Osteoblast (primary cell): ENCODE measurements around the gene DNAJC27. TPM values are rescaled to one million over a fixed set of nuclear protein-coding genes. Genes with fewer than 3 reads are reported as not detected.

ENCODE experiments used
- DNase-seq: peaks from one replicate; pipeline ENCODE4 v3.0.0; 2011; ENCODE audit warnings: low spot score, mixed read lengths; ENCODE audit not compliant: insufficient read length; ENCODE audit errors: missing footprints
- H2AFZ ChIP-seq: 2 replicates; pipeline ENCODE4 v1.6.0; 2011; ENCODE audit warnings: mild to moderate bottlenecking, low read length
- H3K27ac ChIP-seq: 2 replicates; pipeline ENCODE4 v1.5.1; 2011; ENCODE audit warnings: mild to moderate bottlenecking, low read depth, low read length, moderate library complexity
- H3K27me3 ChIP-seq: 2 replicates; pipeline ENCODE4 v1.6.0; 2012; ENCODE audit warnings: mild to moderate bottlenecking, control low read depth, inconsistent platforms, low read length, moderate library complexity; ENCODE audit not compliant: insufficient read depth
- H3K36me3 ChIP-seq: 2 replicates; pipeline ENCODE4 v1.5.1; 2011; ENCODE audit warnings: mild to moderate bottlenecking, low read length, control low read depth, moderate library complexity; ENCODE audit not compliant: insufficient read depth
- H3K4me1 ChIP-seq: 2 replicates; pipeline ENCODE4 v1.5.1; 2011; ENCODE audit warnings: mild to moderate bottlenecking, low read length, control low read depth, moderate library complexity; ENCODE audit not compliant: insufficient read depth
- H3K4me2 ChIP-seq: 2 replicates; pipeline ENCODE4 v1.6.0; 2011; ENCODE audit warnings: mild to moderate bottlenecking, low read length; ENCODE audit not compliant: insufficient read depth
- H3K4me3 ChIP-seq: fragments of 200-600 bp; sonication (generic); 3 replicates; pipeline ENCODE4 v1.5.1; 2012; ENCODE audit warnings: mild to moderate bottlenecking, low read length, inconsistent platforms; ENCODE audit not compliant: insufficient read depth
- H3K79me2 ChIP-seq: 2 replicates; pipeline ENCODE4 v1.6.0; 2012; ENCODE audit warnings: mild to moderate bottlenecking, low read length, control low read depth, inconsistent platforms; ENCODE audit not compliant: insufficient read depth
- H3K9me3 ChIP-seq: 2 replicates; pipeline ENCODE4 v1.5.1; 2011; ENCODE audit warnings: low read depth, low read length, control low read depth
- H4K20me1 ChIP-seq: 2 replicates; pipeline ENCODE4 v1.6.0; 2012; ENCODE audit warnings: mild to moderate bottlenecking, low read length, control low read depth; ENCODE audit not compliant: insufficient read depth
- total RNA-seq: library from RNA; depleted of rRNA; stranded (reverse); fragments of >200 nt; gene quantifications from 2 replicates; pipeline ENCODE4 v1.2.3, GENCODE V29; 2012
- TF ChIP-seq, protein P1 (sequence below): IDR thresholded peaks from 2 replicates; pipeline ENCODE4 v1.5.1; 2011; ENCODE audit warnings: mild to moderate bottlenecking, low read depth, low read length, moderate library complexity; ENCODE audit errors: extremely low read depth

Gene DNAJC27
- total RNA-seq, 1 donor = 8.7 TPM

DNA sequence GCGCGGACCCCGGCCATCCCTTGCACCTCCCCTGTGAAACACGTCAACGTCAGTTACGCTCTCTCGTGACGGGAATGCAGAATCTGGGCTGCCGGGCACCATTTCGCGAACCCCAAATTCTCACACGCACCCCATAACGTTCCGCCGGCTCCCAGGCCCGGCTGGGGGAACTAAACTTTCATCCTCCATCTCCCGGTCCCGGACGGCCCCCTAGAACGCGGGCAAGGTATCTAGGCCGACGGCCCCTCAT, 544 bp downstream of the DNAJC27 start:
- Histone ChIP-seq H3K4me1 (peaks cover 5% of the 10 kb centered on the region), H4K20me1 (no peaks in the 10 kb centered on the region), H3K27ac (peak overlapping the region; percentile 98), H2AFZ (peak overlapping the region; percentile 95), H3K4me3 (peak overlapping the region; percentile 93), H3K27me3 (no peaks in the 10 kb centered on the region), H3K79me2 (peaks cover 33% of the 10 kb centered on the region), H3K9me3 (no peaks in the 10 kb centered on the region), H3K36me3 (peaks cover 3% of the 10 kb centered on the region), H3K4me2 (peak overlapping the region; percentile 92)
- DNase-seq = peak; percentile 49
- TF ChIP-seq, protein P1, sequence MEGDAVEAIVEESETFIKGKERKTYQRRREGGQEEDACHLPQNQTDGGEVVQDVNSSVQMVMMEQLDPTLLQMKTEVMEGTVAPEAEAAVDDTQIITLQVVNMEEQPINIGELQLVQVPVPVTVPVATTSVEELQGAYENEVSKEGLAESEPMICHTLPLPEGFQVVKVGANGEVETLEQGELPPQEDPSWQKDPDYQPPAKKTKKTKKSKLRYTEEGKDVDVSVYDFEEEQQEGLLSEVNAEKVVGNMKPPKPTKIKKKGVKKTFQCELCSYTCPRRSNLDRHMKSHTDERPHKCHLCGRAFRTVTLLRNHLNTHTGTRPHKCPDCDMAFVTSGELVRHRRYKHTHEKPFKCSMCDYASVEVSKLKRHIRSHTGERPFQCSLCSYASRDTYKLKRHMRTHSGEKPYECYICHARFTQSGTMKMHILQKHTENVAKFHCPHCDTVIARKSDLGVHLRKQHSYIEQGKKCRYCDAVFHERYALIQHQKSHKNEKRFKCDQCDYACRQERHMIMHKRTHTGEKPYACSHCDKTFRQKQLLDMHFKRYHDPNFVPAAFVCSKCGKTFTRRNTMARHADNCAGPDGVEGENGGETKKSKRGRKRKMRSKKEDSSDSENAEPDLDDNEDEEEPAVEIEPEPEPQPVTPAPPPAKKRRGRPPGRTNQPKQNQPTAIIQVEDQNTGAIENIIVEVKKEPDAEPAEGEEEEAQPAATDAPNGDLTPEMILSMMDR = no peak

- TF ChIP-seq, protein P1 = no peak
- H4K20me1 ChIP-seq = no peaks in the 10 kb centered on the region
- peaks cover 8% of the 10 kb centered on the region for H3K36me3 ChIP-seq
- peak overlapping the region; percentile 98 for H3K27ac ChIP-seq
- peak overlapping the region; percentile 92 for H3K4me2 ChIP-seq
- H2AFZ ChIP-seq = peak overlapping the region; percentile 95
- H3K79me2 ChIP-seq = peaks cover 33% of the 10 kb centered on the region
- peak overlapping the region; percentile 93 for H3K4me3 ChIP-seq
- peak; percentile 81 for DNase-seq
- no peaks in the 10 kb centered on the region for H3K27me3 ChIP-seq
- H3K4me1 ChIP-seq = peaks cover 5% of the 10 kb centered on the region
- H3K9me3 ChIP-seq = no peaks in the 10 kb centered on the region
Observed at GRCh38 chr2:24970483-24971285, 1.1 kb downstream of the DNAJC27 start.

- Histone ChIP-seq H3K79me2 (peaks cover 33% of the 10 kb centered on the region), H3K4me2 (no peak overlapping the region), H3K4me3 (no peak overlapping the region), H3K4me1 (peaks cover 5% of the 10 kb centered on the region), H4K20me1 (no peaks in the 10 kb centered on the region), H3K27me3 (no peaks in the 10 kb centered on the region), H3K9me3 (no peaks in the 10 kb centered on the region), H2AFZ (no peak overlapping the region), H3K27ac (no peak overlapping the region), H3K36me3 (peaks cover 9% of the 10 kb centered on the region)
- DNase-seq = no peak
- TF ChIP-seq, protein P1 = no peak
Observed at GRCh38 chr2:24969784-24970183, 2.0 kb downstream of the DNAJC27 start.

- Histone ChIP-seq H3K4me1 (no peaks in the 10 kb centered on the region), H3K79me2 (no peaks in the 10 kb centered on the region), H2AFZ (no peak overlapping the region), H3K4me2 (no peak overlapping the region), H3K9me3 (no peaks in the 10 kb centered on the region), H3K4me3 (no peak overlapping the region), H4K20me1 (no peaks in the 10 kb centered on the region), H3K36me3 (peaks cover 30% of the 10 kb centered on the region), H3K27ac (no peak overlapping the region), H3K27me3 (no peaks in the 10 kb centered on the region)
- no peak for DNase-seq
- TF ChIP-seq, protein P1 = no peak
Observed at GRCh38 chr2:24961903-24962302, 9.9 kb downstream of the DNAJC27 start.
